T47D (cell line): ENCODE results near the gene ECT2.
"Not testable (repeated sequence)": the region's sequence is repeated elsewhere in the genome, so short reads cannot be mapped to it uniquely, and the experiment has no call there.

ENCODE experiments used
- DNase-seq, 2 experiments: peaks; one replicate each; pipeline versions ENCODE4 v3.0.0 to v3.0.0-alpha.2; 2011 to 2012; ENCODE audit warnings: low read depth in 1 of 2, low spot score in 1 of 2
- JUND ChIP-seq: IDR thresholded peaks from 2 replicates; pipeline ENCODE4 v1.6.1; 2012; ENCODE audit warnings: low read depth
- in situ Hi-C: cut with HindIII; loops from 2 replicates; pipeline ENCODE4 v1.10.0; 2016; ENCODE audit warnings: low sequenced_read_pairs, low pct_unique_long_range_greater_than_20kb

Gene ECT2, protein sequence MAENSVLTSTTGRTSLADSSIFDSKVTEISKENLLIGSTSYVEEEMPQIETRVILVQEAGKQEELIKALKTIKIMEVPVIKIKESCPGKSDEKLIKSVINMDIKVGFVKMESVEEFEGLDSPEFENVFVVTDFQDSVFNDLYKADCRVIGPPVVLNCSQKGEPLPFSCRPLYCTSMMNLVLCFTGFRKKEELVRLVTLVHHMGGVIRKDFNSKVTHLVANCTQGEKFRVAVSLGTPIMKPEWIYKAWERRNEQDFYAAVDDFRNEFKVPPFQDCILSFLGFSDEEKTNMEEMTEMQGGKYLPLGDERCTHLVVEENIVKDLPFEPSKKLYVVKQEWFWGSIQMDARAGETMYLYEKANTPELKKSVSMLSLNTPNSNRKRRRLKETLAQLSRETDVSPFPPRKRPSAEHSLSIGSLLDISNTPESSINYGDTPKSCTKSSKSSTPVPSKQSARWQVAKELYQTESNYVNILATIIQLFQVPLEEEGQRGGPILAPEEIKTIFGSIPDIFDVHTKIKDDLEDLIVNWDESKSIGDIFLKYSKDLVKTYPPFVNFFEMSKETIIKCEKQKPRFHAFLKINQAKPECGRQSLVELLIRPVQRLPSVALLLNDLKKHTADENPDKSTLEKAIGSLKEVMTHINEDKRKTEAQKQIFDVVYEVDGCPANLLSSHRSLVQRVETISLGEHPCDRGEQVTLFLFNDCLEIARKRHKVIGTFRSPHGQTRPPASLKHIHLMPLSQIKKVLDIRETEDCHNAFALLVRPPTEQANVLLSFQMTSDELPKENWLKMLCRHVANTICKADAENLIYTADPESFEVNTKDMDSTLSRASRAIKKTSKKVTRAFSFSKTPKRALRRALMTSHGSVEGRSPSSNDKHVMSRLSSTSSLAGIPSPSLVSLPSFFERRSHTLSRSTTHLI

DNA sequence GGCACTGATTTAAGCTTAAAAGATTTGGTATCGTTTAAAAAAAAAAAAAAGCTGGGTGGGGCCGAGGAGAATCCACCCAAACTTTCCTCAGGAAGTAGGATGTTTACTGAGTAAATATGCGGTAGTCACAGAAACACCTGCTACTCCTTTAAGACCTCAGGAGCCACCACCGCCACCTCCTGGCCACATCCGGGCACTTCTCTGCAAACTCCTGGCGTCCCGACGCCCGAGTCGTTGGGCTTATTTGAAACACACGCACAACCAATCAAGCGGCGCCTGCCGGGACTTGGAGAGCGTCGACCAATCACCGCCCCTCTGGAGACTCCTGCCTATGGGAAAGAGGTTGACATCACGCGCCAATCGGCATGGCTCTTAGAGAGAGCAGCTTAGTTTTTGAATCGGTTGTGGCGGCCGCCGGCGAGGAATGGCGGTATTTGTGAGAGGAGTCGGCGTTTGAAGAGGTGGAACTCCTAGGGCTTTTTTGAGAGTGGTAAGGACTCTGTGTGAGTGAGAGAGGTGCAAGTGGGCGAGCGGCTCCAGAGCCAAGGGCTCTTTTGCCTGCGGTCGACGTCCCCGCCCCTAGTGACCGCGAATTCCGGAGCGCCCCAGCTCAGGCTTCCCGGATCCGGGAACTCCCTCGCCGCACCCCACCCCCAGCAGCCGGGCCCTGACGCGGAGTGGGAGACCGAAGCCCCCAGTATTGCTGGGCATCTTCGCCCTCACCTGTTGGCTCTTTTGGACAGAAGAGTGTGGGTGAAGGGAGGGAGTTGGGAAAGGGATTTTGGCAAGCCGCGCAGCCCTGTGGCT is at the start of gene ECT2:
TSS of gene ECT2 (plus strand) at position 359 of the 807 bp plus-strand sequence. CDS start 3,805 bp downstream, outside the sequence.
- no peak for TF ChIP-seq JUND
- in situ Hi-C loops = no loop called here
- peak; percentile 100 for DNase-seq

DNA sequence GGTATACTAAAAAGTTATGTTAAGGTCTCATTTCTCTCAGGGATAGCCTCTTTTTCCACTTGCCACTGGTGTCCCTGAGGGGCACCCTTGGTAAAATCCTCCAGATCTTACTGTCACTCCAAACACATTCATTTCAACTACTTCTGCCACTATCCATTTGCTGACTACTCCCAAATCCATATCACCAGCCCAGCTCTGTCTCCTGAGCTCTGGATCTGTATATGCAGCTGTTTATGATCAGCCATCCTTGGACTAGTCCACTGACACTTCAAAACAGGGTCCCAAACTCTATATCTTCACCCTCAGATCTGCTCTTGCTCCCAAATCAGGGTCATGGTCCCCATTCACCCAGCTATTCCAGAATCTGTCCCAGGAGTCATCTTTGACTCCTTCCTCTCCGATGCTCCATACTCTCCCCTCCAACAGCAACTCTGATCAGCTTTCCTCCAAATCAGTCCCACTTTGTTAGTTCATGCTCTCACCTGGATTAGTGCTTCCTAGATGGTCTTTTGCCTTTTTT is 49.5 kb upstream of the ECT2 start:
- no peak for DNase-seq
- in situ Hi-C loops = no loop called here

DNA sequence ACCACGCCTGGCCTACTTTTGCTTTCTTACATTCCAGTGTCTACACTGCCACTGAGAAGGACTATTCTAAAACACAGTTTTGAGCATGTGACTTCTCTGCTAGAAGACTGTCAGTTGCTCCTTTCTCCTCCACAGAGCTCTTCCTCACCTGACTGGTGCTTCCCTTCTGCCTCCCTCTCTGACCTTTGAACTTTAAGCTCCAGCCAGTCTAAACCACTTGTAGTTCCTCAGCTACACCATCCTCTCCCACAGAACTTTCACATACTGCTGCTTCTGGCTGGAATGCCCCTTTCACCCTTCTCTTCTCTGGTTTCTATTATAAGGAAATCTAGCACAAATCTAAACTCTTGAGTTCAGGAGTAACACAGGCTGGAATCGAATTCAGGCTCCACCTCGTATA is 48.8 kb upstream of the ECT2 start:
- no peak for DNase-seq
- no peak for TF ChIP-seq JUND
- in situ Hi-C loops = no loop called here

More for the DNA sequence above, 49.5 kb upstream of the ECT2 start:
- TF ChIP-seq JUND = no peak

DNA sequence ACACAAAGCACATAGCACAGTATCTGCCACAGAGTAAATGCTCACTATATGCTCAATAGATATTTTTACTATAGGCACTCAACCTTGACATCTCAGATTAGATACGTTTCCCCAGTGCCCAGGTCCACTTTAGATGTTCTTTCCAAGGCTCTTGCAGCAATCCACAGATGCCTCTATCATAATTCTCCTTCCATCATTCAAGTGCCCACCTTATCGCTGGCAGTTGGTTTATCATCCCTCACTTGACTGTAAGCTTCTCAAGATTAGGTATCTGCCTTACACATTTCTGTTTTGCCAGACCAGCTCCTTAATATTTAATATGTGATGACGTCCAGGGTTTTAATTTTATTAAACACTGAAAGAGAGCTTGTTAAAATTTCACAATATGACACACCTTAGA is 48.3 kb upstream of the ECT2 start:
- in situ Hi-C loops = no loop called here
- TF ChIP-seq JUND = no peak
- no peak for DNase-seq

DNA sequence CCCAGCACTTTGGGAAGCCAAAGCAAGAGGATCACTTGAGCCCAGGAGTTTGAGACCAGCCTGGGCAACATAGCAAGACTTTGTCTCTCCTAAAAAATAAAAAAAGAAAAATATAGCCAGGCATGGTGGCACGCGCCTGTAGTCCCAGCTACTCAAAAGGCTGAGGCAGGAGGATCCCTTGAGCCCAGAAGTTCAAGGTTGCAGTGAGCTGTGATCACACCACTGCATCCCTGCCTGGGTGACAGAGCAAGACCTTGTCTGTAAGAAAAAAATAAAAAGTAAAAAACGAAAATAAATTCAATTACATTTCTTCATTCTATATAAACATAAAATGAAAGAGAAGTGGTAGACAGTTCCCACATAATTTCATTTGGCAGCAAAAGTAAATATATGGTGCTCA is 47.8 kb upstream of the ECT2 start:
- DNase-seq, in situ Hi-C loops: not testable (repeated sequence)

DNA sequence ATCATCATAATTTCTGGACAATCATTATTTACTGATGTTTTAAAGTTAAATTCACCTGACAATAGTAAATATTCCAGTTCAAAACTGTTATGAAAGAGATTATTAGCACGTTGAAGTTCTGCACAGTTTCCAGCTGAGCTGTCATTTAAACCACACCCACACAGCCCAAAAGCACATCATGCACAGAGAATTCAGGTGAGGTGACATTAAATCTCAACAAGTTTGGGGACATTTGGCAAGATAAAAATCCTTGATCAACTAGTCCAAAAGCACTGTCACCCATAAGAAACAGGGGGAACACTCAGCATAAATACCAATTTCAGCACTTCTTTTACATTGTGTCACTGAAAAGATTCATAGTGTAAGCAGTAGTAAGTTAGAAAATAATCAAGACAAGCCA is 46.5 kb upstream of the ECT2 start:
- in situ Hi-C loops = no loop called here
- TF ChIP-seq JUND = no peak

DNA sequence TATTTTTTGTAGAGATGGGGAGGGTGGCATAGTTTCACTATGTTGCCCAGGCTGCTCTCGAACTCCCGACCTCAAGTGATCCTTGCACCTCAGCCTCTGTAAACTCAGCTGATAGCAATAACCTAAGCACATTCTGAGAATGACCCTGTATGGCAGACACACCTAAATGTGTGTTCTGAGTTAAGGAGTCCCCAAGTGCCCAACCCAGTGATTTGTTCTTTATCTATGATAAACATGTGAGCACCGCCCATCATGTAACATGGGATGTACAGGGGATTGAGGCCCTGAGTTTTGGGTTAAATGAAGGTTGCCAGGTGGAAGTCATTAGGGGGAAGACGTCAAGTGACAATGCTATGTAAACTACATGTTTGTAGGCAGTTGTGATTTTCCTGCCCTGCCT is 45.4 kb upstream of the ECT2 start:
- no peak for DNase-seq
- no peak for TF ChIP-seq JUND
- in situ Hi-C loops = no loop called here

More for the DNA sequence above, 46.5 kb upstream of the ECT2 start:
- no peak for DNase-seq

DNA sequence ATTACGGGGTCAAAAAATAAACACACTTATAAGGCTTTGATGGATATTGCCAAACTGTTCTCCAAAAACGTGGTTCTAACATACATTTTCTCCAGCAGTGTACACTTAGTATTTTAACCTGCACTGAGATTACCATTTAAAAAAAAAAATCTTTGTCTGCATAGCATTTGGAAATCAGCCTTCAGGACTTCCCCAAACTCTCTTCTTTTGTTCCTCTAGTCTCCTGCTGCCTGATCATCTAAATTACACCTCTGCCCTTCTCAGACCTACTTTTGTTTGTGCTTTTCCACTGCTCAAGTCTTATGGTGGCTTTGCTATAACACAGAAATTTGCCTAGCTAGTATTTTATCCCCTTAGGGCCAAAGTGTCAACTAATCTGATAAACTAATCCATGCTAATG is 43.5 kb upstream of the ECT2 start:
- no peak for TF ChIP-seq JUND
- no peak for DNase-seq
- in situ Hi-C loops = no loop called here

DNA sequence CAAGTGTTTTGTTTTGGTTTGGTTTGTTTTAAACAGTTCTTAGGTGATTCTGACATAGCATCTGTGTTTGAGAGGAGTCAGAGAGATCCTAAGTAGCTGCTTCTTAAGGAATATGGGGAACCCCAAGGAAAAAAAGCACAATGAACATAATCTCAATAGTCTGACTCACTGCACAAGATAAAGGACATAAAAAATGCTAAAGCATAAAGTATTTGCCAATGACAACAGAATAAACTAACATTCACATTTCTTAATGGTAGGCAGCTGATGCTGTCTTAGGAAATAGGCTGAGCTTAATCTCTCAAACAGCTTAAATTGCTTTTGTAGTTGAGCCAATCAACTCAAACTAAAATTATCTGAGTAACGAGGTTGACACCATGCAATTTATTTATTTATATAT is 42.6 kb upstream of the ECT2 start:
- no peak for TF ChIP-seq JUND
- DNase-seq = no peak
- in situ Hi-C loops = no loop called here

DNA sequence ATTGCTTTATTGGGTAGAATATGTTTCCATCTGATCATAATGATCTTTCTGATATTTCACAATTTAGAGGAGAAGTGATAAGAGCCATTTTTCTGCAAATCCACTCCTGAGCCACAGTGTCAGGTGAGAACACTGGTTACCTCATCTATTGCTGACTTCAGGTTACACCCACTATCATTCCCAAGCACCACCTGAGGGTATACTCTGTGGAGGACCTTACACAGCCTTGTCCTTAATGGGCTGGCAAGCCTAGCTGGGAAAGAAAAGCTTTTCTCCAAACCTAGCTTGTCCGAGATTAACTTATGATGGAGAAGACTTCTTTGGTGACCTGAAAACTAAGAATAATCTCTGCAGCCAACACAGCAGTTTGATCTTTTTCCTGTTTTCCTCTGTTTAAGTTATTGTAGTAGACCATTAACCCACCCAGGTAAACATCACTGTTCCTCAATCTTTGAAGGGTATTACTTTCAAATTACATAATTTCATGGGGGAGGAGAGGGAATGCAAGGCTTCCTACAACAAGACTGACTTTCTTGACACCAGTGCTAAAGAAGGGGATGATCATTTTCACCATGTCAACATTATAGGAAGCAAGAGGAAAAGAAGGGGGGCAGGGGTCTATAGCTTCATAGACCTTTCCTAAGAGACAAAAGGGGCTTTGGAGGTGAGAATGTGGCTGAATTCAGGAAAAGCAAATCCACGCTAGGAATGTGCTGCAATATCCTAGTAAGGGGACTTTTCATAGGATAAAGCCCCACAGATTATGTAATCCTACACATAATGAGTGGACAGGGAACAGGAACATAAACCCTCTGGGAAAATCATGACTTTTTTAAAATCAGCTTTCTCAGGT is 41.4 kb upstream of the ECT2 start:
- in situ Hi-C loops = no loop called here
- no peak for DNase-seq
- no peak for TF ChIP-seq JUND
